ENCODE measurements around the gene ZNF30.
"Not testable (repeated sequence)": the region's sequence is repeated elsewhere in the genome, so short reads cannot be mapped to it uniquely, and the experiment has no call there.

Gene ZNF30

GRCh38 chr19:34985249-34986022, 58.7 kb downstream of the ZNF30 start:
- DNase-seq (ENCODE audit: low spot score): no peak

GRCh38 chr19:34988119-34988518, 61.4 kb downstream of the ZNF30 start:
- DNase-seq (ENCODE audit: low spot score): no peak

- no peak for DNase-seq (ENCODE audit: low spot score)
These were observed 62.6 kb downstream of the ZNF30 start for GRCh38 chr19:34989298-34989697.

- DNase-seq (ENCODE audit: low spot score): no peak
These were observed 64.0 kb downstream of the ZNF30 start for GRCh38 chr19:34990578-34991192.

- no peak for DNase-seq (ENCODE audit: low spot score)
These were observed 65.0 kb downstream of the ZNF30 start for GRCh38 chr19:34991542-34992333.

- not testable (repeated sequence) for DNase-seq (ENCODE audit: low spot score)
These were observed 65.9 kb downstream of the ZNF30 start for GRCh38 chr19:34992582-34992981.

- DNase-seq (ENCODE audit: low spot score): no peak
These were observed 67.6 kb downstream of the ZNF30 start for GRCh38 chr19:34994286-34994642.
